Activated CD8-positive, alpha-beta memory T cell treated with anti-CD3 and anti-CD28 coated beads for 36 hours (primary cell): ENCODE data around the gene ZG16B. TPM values are rescaled to one million over a fixed set of nuclear protein-coding genes. Genes with fewer than 3 reads are reported as not detected.

Source experiments
- CTCF ChIA-PET: fragments of 350-600 bp; sonication (Branson Sonifier 250); formaldehyde crosslinking; loops from one replicate; lab custom pipeline; 2021; ENCODE audit warnings: antibody characterized with exemption; lab: Charles Lee
- POLR2A ChIA-PET: fragments of 350-600 bp; sonication (Branson Sonifier 250); formaldehyde crosslinking; loops from one replicate; lab custom pipeline; 2021; ENCODE audit warnings: antibody characterized with exemption; lab: Charles Lee
- total RNA-seq, 2 experiments: library from RNA; stranded (reverse); gene quantifications; one replicate each; pipeline ENCODE4 v1.2.3, GENCODE V29; 2021

ZG16B gene
- total RNA-seq, 2 experiments from 2014 or later = 0.63 to 0.71 TPM

DNA sequence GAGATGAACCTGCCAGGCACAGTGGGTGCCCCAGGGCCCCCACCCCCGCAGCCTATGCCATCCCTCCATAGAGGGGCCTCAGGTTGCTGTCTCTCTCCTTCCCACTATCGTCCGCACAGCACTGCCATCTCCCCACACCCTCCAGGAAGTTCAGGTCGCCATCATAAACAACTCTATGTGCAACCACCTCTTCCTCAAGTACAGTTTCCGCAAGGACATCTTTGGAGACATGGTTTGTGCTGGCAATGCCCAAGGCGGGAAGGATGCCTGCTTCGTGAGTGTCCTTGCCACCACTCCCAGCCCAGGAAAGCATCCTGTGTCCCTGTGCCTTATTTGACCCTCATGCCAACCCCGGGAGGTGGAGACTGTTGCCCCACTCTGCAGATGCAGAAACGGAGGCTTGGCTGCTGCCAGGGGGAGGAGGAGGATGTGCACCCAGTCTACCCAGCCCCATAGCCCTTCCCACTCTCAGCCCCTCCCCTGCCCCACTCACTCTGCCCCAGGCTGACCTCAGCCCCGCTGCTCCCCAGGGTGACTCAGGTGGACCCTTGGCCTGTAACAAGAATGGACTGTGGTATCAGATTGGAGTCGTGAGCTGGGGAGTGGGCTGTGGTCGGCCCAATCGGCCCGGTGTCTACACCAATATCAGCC, 9.1 kb upstream of the ZG16B start:
- ChIA-PET CTCF (no interaction called here), POLR2A (no interaction called here)

- POLR2A ChIA-PET = no interaction called here
These were observed 8.5 kb upstream of the ZG16B start for GRCh38 chr16:2821487-2822157.

GRCh38 chr16:2822158-2822495, 8.0 kb upstream of the ZG16B start:
- ChIA-PET CTCF (no interaction called here), POLR2A (no interaction called here)

More at GRCh38 chr16:2821487-2822157, 8.5 kb upstream of the ZG16B start:
- CTCF ChIA-PET = no interaction called here

DNA sequence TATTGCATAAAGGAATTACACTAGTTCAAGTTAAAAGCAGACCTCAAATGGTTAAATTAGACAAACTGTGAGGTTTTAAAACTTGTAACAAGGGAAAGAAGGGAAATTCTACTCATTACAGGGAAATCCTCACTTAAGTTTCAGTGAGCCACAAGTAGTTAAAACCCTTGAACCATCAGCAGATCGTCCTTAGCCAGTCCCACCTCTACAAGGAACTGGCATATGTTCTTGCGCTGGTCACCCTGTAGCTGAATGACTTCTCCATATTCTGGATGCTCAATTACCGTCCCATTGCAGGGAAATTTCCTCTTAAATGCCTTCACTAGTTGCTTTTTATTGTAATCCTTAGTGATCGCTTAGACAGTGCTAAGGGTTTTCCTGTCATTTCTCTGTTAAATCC, 7.6 kb upstream of the ZG16B start:
- POLR2A ChIA-PET = no interaction called here
- CTCF ChIA-PET = interaction anchor here (1.4 kb wide), 1 partner anchor 17 kb away, joined by 4 read pairs; no protein-coding TSS in a partner anchor

DNA sequence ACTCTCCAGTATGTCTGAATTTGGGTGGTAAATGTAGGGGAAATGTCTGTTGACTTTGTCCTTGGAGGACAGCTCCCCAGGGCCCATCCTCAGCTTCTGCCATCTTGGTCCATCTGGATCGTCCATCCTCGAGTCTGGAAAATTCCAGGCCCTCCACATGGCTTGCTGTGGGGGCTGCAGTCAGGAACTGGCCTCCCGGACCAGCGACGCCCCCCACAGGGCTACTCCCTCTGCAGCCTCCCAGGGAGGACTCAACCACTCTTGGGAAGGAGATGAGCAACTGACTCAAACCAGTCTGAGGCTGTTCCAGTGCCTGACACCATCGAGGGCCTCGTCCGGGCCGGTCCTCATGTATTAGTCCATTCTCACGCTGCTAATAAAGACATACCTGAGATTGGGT, 5.5 kb upstream of the ZG16B start:
- ChIA-PET CTCF (no interaction called here), POLR2A (no interaction called here)

DNA sequence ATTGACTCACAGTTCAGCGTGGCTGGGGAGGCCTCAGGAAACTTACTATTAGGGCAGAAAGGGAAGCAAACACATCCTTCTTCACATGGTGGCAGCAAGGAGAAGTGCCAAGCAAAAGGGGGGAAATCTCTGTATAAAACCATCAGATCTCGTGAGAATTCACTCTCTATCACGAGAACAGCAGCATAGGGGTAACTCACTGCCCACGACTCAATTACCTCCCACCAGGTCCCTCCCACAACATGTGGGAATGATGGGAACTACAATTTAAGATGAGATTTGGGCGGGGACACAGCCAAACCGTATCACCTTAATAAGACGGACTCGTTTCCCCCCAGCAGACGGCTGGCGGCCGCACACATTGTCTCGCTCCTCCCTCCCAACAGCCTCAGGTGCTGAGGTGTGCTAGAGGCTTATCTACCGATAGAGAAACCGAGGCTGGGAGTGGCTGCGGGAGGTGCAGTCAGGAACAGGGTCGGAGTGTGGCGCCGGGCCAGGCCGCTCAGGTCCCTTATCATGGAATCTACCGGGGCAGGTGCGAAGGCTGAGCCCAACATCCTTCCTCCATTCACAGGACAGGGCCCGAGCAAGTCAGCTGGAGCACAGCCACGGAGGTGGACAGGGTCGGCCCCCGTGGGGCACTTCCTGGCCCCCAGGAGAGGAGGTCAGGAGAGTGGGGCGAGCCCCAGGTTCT, 4.9 kb upstream of the ZG16B start:
- CTCF ChIA-PET = no interaction called here

DNA sequence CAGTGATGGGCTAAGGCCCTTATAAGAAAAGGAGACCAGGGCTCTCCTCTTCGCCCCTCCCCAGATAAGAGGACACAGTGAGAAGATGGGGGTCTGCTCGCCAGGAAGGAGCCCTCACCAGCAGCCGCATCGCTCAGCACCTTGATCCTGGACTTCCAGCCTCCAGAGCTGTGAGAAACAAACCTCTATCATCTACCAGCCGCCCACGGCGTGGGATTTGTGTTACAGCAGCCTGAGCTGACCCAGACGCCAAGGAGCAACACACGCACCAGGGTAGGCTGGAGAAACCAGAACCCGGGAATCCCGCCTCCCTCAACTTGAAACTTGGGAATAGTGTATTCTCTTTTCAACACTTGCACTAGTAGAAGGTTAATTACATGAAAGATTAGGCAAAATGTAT, 4.2 kb upstream of the ZG16B start:
- ChIA-PET CTCF (no interaction called here), POLR2A (no interaction called here)

More for the DNA sequence above, 4.9 kb upstream of the ZG16B start:
- POLR2A ChIA-PET = no interaction called here

- ChIA-PET POLR2A (no interaction called here), CTCF (no interaction called here)
These were observed 3.3 kb upstream of the ZG16B start for GRCh38 chr16:2826591-2827373.

GRCh38 chr16:2827374-2827791, 2.7 kb upstream of the ZG16B start:
- POLR2A ChIA-PET = no interaction called here
- CTCF ChIA-PET = no interaction called here

DNA sequence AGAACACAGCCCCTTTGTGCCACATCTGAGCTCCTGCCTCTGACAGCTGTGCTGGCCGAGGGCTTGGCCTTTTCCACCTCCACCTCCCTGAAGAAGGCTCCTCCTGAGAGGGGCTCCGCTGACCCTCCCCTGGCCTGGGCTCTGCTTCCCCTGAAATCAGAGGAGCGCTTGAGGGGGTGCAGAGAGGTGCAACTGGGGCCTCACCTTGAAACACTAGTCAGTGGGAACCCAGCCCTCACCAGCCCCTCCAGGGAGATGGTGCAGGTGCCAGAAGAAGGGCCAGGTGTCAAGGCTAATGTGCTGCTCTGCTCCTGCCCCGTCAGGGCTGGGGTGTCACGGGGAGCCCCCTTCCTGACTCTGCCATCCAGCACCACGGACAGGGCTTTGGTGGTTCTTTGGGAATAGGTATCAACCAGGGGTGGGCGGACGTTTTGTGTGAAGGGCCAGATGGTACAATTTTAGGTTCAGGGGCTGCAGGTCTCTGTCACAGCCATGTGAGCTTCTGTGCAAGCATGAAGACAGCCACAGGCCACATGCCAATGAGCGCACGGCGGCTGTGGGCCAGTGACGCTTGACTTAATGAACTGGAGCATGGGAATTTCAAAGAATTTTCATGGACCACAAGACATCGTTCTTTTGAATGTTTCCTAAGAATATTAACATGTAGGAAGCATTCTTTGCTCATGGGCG, 2.1 kb upstream of the ZG16B start:
- ChIA-PET CTCF (no interaction called here), POLR2A (no interaction called here)

DNA sequence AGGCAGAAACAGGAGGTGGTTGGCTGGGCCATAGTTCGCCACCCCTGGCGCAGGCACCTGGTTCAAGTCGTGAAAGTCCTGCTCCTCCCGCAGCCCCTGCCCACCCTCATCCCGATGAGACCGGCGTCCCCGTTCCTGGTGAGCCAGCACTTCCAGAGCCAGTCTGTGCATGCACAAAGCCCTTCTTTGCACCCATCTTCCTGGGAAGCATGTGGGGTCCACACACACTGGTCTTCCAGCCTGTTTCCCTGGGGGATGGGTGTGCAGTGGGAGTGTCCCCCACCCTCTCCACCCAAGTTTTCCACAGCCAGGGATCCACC, 1.6 kb upstream of the ZG16B start:
- ChIA-PET CTCF (no interaction called here), POLR2A (no interaction called here)

DNA sequence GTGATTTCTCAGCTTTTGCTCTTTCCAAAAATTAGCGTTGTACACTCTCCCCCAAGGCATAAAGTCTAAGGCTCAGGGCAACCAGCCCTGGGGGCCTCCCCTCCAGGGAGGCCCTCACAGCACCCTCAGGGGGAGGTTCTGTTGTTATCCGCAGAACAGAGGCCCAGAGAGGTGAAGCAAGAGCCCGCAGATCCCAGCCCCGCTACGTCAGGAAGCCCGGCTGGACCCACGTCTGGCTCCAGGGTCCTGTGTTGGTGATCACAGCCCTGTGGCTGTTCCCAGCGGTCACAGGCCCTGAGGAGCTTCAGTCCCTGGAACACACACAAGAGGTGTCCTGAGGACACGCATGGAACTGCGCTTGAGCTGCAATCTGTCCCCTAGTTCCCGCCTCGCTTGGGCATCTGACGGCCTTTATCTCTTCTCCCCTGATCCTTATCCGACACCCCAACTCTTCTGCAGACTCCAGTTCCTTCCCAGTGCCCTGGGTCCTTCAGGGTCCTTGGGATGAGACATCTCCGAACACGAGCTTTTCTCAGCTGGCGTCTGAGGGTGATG, 1.1 kb upstream of the ZG16B start:
- POLR2A ChIA-PET = no interaction called here
- CTCF ChIA-PET = no interaction called here

- CTCF ChIA-PET = no interaction called here
- POLR2A ChIA-PET = no interaction called here
These were observed 222 bp downstream of the ZG16B start for GRCh38 chr16:2830355-2830695.

- POLR2A ChIA-PET = no interaction called here
- CTCF ChIA-PET = interaction anchor here (0.5 kb wide), 1 partner anchor 86 kb away, joined by 4 read pairs; no protein-coding TSS in a partner anchor
These were observed 1.1 kb downstream of the ZG16B start for GRCh38 chr16:2831203-2831602.

- POLR2A ChIA-PET = no interaction called here
These were observed 3.7 kb downstream of the ZG16B start for GRCh38 chr16:2833776-2834175.

GRCh38 chr16:2834968-2835367, 4.9 kb downstream of the ZG16B start:
- POLR2A ChIA-PET = no interaction called here
- CTCF ChIA-PET = no interaction called here

More at GRCh38 chr16:2833776-2834175, 3.7 kb downstream of the ZG16B start:
- CTCF ChIA-PET = no interaction called here

GRCh38 chr16:2835638-2836493, 5.8 kb downstream of the ZG16B start:
- ChIA-PET CTCF (interaction anchor here (0.6 kb wide), 1 partner anchor 96 kb away, joined by 3 read pairs; no protein-coding TSS in a partner anchor), POLR2A (no interaction called here)
